Loucy (cell line): ENCODE data around the gene AK3.
"Not testable (repeated sequence)": the region's sequence is repeated elsewhere in the genome, so short reads cannot be mapped to it uniquely, and the experiment has no call there.

ENCODE experiments used
- H2AFZ ChIP-seq: fragments of 200-600 bp; sonication (generic); 2 replicates; pipeline ENCODE4 v1.6.0; 2016; ENCODE audit warnings: antibody characterized with exemption, mild to moderate bottlenecking, low read length, moderate library complexity
- H3F3A ChIP-seq: fragments of 200-600 bp; 2 replicates; pipeline ENCODE4 v1.6.0; 2016; ENCODE audit warnings: antibody characterized with exemption, low read depth, mild to moderate bottlenecking
- H3K27me3 ChIP-seq: fragments of 200-600 bp; sonication (generic); 2 replicates; pipeline ENCODE4 v1.6.1; 2014; ENCODE audit warnings: low read length, mild to moderate bottlenecking; ENCODE audit not compliant: insufficient read depth, poor library complexity, severe bottlenecking
- H3K36me3 ChIP-seq: fragments of 200-600 bp; sonication (generic); 2 replicates; pipeline ENCODE4 v1.6.1; 2016; ENCODE audit warnings: low read length; ENCODE audit not compliant: insufficient read depth
- H3K4me1 ChIP-seq: fragments of 200-600 bp; sonication (generic); 2 replicates; pipeline ENCODE4 v1.5.1; 2014; ENCODE audit warnings: low read length, mild to moderate bottlenecking; ENCODE audit not compliant: insufficient read depth, poor library complexity, severe bottlenecking
- H3K4me2 ChIP-seq: fragments of 200-600 bp; sonication (generic); 2 replicates; pipeline ENCODE4 v1.6.0; 2014; ENCODE audit warnings: antibody characterized with exemption, low read length, low read depth, mild to moderate bottlenecking; ENCODE audit not compliant: poor library complexity, severe bottlenecking
- H3K4me3 ChIP-seq: fragments of 200-600 bp; sonication (generic); 2 replicates; pipeline ENCODE4 v1.5.1; 2014; ENCODE audit warnings: low read length, mild to moderate bottlenecking, mixed read lengths; ENCODE audit not compliant: poor library complexity, severe bottlenecking
- H3K79me2 ChIP-seq: fragments of 200-600 bp; sonication (generic); 2 replicates; pipeline ENCODE4 v1.6.1; 2014; ENCODE audit warnings: low read length; ENCODE audit not compliant: insufficient read depth
- H3K9ac ChIP-seq: fragments of 200-600 bp; sonication (generic); 2 replicates; pipeline ENCODE4 v1.6.0; 2014; ENCODE audit warnings: mild to moderate bottlenecking, low read depth, low read length, moderate library complexity; ENCODE audit not compliant: poor library complexity, severe bottlenecking
- H3K9me2 ChIP-seq: fragments of 200-600 bp; sonication (generic); replicated peaks from 2 replicates; pipeline ENCODE4 v1.6.1; 2016; ENCODE audit warnings: low read depth, low read length, mixed read lengths
- H3K9me3 ChIP-seq: fragments of 200-600 bp; sonication (generic); 2 replicates; pipeline ENCODE4 v1.6.1; 2014; ENCODE audit warnings: mild to moderate bottlenecking, antibody characterized with exemption, low read length, low read depth; ENCODE audit not compliant: insufficient read depth
- H4K20me1 ChIP-seq: fragments of 200-600 bp; sonication (generic); 2 replicates; pipeline ENCODE4 v1.6.0; 2014; ENCODE audit warnings: antibody characterized with exemption, low read length, mild to moderate bottlenecking; ENCODE audit not compliant: insufficient read depth, poor library complexity, severe bottlenecking
- EZH2phosphoT487 ChIP-seq: fragments of 200-600 bp; IDR thresholded peaks from 2 replicates; pipeline ENCODE4 v1.6.1; 2018; ENCODE audit warnings: antibody characterized with exemption, mild to moderate bottlenecking, moderate library complexity, borderline replicate concordance
- TF ChIP-seq, protein P1 (sequence below): fragments of 200-600 bp; sonication (generic); conservative IDR thresholded peaks from 2 replicates; pipeline ENCODE4 v1.5.1; 2014; ENCODE audit warnings: mild to moderate bottlenecking, antibody characterized with exemption, low read length

The AK3 gene

DNA sequence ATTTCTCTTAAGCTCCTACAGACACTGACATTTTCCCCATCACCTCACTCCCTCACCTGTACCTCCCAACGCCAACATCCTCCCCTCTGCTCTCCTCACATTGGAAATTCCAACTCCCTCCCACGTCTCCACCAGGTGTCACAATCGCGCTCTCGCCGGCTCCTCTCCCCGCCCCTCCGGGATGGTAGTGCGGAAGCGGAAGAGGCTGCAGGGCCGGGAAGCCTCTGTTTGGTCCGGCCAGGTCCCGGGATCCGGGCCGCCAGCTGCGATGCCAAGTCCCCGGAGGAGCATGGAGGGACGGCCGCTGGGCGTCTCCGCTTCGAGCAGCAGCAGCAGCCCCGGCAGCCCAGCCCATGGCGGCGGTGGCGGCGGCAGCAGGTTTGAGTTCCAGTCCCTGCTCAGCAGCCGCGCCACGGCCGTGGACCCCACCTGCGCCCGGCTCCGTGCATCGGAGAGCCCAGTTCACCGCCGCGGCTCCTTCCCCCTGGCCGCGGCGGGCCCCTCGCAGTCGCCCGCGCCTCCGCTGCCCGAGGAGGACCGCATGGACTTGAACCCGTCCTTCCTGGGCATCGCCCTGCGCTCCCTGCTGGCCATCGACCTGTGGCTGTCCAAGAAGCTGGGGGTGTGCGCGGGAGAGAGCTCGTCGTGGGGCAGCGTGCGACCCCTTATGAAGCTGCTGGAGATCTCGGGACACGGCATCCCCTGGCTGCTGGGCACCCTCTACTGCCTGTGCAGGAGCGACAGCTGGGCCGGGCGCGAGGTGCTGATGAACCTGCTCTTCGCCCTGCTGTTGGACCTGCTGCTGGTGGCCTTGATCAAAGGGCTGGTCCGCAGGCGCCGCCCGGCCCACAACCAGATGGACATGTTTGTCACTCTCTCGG, 78.7 kb downstream of the AK3 start, which contains the start of gene PLPP6:
Gene PLPP6 (plus strand): TSS at position 187 of the 881 bp plus-strand sequence. CDS start 82 bp downstream, at position 269.
- Histone ChIP-seq H3K9ac (peak within 1 kb of the TSS; percentile 73), H4K20me1 (no peaks in the 10 kb centered on the region), H3K9me3 (no peaks in the 10 kb centered on the region), H3K27me3 (peaks cover 14% of the 10 kb centered on the region), H3K4me2 (peak within 1 kb of the TSS; percentile 85), H3K79me2 (no peaks in the 10 kb centered on the region), H3F3A (peaks cover 6% of the 10 kb centered on the region; the same call in 1 of the 2 replicates), H3K4me3 (peak within 1 kb of the TSS; percentile 77), H3K9me2 (no peaks in the 10 kb centered on the region), H2AFZ (peak within 1 kb of the TSS; percentile 87), H3K4me1 (peaks cover 31% of the 10 kb centered on the region), H3K36me3 (no peaks in the 10 kb centered on the region)
- TF ChIP-seq, protein P1, sequence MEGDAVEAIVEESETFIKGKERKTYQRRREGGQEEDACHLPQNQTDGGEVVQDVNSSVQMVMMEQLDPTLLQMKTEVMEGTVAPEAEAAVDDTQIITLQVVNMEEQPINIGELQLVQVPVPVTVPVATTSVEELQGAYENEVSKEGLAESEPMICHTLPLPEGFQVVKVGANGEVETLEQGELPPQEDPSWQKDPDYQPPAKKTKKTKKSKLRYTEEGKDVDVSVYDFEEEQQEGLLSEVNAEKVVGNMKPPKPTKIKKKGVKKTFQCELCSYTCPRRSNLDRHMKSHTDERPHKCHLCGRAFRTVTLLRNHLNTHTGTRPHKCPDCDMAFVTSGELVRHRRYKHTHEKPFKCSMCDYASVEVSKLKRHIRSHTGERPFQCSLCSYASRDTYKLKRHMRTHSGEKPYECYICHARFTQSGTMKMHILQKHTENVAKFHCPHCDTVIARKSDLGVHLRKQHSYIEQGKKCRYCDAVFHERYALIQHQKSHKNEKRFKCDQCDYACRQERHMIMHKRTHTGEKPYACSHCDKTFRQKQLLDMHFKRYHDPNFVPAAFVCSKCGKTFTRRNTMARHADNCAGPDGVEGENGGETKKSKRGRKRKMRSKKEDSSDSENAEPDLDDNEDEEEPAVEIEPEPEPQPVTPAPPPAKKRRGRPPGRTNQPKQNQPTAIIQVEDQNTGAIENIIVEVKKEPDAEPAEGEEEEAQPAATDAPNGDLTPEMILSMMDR = peak; percentile 62
- TF ChIP-seq EZH2phosphoT487 = no peak

DNA sequence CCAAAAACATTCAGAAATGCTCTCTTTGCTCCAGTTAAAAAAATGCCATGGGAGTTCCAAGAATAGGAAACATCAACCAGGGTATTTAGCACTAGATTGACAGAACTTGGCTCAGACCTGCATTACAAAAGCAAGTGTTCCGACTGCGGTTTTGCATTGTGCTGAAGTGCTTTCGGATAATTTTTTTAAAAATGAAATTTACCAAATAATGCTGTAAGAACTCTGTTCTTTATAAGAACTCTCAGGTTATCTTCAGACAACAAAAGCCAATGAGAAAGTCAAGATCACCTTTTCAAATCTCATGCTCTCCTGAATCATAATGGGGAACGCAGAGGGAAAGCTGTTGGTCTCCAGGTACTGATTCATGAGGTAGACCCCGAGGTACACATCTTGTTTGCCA, 79.4 kb downstream of the AK3 start:
- Histone ChIP-seq H3F3A (peaks cover 6% of the 10 kb centered on the region; the same call in 1 of the 2 replicates), H3K9me2 (no peaks in the 10 kb centered on the region), H3K9me3 (no peaks in the 10 kb centered on the region), H3K4me3 (peak overlapping the region; percentile 77), H3K79me2 (no peaks in the 10 kb centered on the region), H2AFZ (peak overlapping the region; percentile 87), H4K20me1 (no peaks in the 10 kb centered on the region), H3K9ac (peak overlapping the region; percentile 73), H3K27me3 (peaks cover 10% of the 10 kb centered on the region), H3K4me2 (peak overlapping the region; percentile 85), H3K36me3 (no peaks in the 10 kb centered on the region), H3K4me1 (peaks cover 28% of the 10 kb centered on the region)
- TF ChIP-seq EZH2phosphoT487 = no peak
- TF ChIP-seq, protein P1 = no peak

DNA sequence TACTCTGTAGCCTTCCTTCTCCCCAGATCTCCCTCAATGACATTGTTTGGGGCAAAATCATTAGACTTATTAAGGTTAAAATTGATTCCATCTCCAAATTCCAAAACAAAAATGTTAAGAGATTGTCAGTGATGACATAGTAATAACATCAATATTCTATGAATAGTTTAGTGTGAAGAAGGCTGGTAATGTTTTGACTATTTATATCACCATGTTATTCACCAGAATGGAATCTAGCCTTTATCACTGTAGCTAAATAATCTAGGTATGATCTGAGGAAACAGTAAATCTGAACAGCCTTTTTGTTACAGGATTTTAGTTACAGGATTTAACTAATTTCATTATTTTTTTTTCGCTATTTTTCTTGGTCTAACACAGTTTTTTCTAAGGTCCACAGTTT, 79.8 kb downstream of the AK3 start:
- Histone ChIP-seq H3K79me2 (no peaks in the 10 kb centered on the region), H3K4me1 (peaks cover 24% of the 10 kb centered on the region), H3K9me3 (no peaks in the 10 kb centered on the region), H3K4me2 (peak overlapping the region; percentile 85), H4K20me1 (no peaks in the 10 kb centered on the region), H3K9ac (no peak overlapping the region), H3K36me3 (no peaks in the 10 kb centered on the region), H2AFZ (no peak overlapping the region; the same call in 1 of the 2 replicates), H3F3A (peaks cover 6% of the 10 kb centered on the region; the same call in 1 of the 2 replicates), H3K27me3 (peaks cover 6% of the 10 kb centered on the region), H3K4me3 (peak overlapping the region; percentile 77), H3K9me2 (no peaks in the 10 kb centered on the region)
- TF ChIP-seq EZH2phosphoT487 = no peak
- TF ChIP-seq, protein P1 = no peak

DNA sequence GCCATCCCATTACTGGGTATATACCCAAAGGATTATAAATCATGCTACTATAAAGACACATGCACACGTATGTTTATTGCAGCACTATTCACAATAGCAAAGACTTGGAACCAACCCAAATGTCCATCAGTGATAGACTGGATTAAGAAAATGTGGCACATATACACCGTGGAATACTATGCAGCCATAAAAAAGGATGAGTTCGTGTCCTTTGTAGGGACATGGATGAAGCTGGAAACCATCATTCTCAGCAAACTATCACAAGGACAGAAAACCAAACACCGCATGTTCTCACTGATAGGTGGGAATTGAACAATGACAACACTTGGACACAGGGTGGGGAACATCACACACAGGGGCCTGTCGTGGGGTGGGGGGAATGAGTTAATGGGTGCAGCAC, 80.3 kb downstream of the AK3 start:
- not testable (repeated sequence) for H2AFZ ChIP-seq, H3K4me2 ChIP-seq, H3K36me3 ChIP-seq, H3K79me2 ChIP-seq, H3K9me2 ChIP-seq, H3F3A ChIP-seq, H4K20me1 ChIP-seq, H3K9ac ChIP-seq, H3K9me3 ChIP-seq, H3K27me3 ChIP-seq, H3K4me3 ChIP-seq
- peaks cover 19% of the 10 kb centered on the region for H3K4me1 ChIP-seq
